ENCODE results near the gene RAB11FIP4.

The RAB11FIP4 gene

DNA sequence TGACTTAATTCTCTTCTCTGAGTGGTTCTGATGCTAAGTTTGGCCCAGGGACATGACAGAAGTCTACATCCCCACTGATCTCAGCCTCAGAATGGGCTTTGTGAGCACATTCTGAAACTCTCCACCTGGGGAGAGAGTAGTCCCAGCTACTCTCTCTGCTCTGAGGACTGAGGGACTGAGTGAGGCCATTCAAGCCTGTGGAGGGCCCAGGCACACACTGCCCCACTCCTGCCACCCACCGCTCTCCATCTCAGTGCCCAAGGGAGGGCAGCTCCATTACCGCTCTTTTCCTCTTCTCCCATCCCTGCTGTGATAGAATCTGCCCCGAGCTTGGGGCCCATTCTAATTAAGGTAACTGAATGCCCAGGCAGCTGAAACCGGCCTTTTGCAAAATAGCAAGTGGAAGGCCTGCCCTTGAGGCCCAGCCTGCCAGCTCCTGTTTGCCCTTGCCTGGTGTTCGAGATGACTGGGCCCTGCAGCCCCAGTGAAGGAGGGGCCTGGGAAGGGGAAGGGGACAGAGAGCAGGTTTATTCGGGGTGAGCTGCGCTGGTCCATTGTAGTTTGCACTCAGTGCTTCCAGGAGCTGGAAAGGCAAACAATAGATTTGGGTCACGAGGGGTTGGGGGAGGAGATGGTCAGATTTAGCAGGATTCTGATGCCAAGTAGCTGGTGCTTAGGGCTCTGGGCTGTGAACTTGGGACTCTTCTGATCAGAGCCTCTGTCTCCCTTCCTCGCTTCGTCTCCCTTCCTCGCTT, 76.2 kb downstream of the RAB11FIP4 start:
- H4K20me1 ChIP-seq (ENCODE audit: insufficient read depth, low read length) = no peaks in the 10 kb centered on the region
- H2AFZ ChIP-seq (ENCODE audit: low read depth, low read length) = no peak overlapping the region
- no peak overlapping the region for H3K4me2 ChIP-seq (ENCODE audit: insufficient read depth, low read length)
- no peak for DNase-seq
- no peak for ATAC-seq (ENCODE audit: insufficient read depth, low read depth)
- H3K79me2 ChIP-seq (ENCODE audit: insufficient read depth, low read length) = no peaks in the 10 kb centered on the region
- no peak for TF ChIP-seq EZH2 (IDR thresholded peaks at IDR 0.05; ENCODE audit: borderline replicate concordance, low read depth, low read length, severe bottlenecking)
- TF ChIP-seq, protein P1, sequence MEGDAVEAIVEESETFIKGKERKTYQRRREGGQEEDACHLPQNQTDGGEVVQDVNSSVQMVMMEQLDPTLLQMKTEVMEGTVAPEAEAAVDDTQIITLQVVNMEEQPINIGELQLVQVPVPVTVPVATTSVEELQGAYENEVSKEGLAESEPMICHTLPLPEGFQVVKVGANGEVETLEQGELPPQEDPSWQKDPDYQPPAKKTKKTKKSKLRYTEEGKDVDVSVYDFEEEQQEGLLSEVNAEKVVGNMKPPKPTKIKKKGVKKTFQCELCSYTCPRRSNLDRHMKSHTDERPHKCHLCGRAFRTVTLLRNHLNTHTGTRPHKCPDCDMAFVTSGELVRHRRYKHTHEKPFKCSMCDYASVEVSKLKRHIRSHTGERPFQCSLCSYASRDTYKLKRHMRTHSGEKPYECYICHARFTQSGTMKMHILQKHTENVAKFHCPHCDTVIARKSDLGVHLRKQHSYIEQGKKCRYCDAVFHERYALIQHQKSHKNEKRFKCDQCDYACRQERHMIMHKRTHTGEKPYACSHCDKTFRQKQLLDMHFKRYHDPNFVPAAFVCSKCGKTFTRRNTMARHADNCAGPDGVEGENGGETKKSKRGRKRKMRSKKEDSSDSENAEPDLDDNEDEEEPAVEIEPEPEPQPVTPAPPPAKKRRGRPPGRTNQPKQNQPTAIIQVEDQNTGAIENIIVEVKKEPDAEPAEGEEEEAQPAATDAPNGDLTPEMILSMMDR (IDR thresholded peaks at IDR 0.05; ENCODE audit: borderline replicate concordance, extremely low read depth, low read length, poor library complexity, severe bottlenecking) = no peak
- no peaks in the 10 kb centered on the region for H3K36me3 ChIP-seq (ENCODE audit: insufficient read depth, low read length)
- peaks cover 9% of the 10 kb centered on the region for H3K4me1 ChIP-seq (ENCODE audit: insufficient read depth, low read length)
- H3K9me3 ChIP-seq (ENCODE audit: insufficient read depth, low read length, severe bottlenecking) = no peaks in the 10 kb centered on the region
- no peak overlapping the region for H3K27ac ChIP-seq (ENCODE audit: low read length)
- H3K9ac ChIP-seq (ENCODE audit: low read depth, low read length) = no peak overlapping the region
- no peak overlapping the region for H3K4me3 ChIP-seq (ENCODE audit: low read depth in 1 of 2, low read length in 2 of 2)
- no peaks in the 10 kb centered on the region for H3K27me3 ChIP-seq (ENCODE audit: insufficient read depth, low read length, poor library complexity)

DNA sequence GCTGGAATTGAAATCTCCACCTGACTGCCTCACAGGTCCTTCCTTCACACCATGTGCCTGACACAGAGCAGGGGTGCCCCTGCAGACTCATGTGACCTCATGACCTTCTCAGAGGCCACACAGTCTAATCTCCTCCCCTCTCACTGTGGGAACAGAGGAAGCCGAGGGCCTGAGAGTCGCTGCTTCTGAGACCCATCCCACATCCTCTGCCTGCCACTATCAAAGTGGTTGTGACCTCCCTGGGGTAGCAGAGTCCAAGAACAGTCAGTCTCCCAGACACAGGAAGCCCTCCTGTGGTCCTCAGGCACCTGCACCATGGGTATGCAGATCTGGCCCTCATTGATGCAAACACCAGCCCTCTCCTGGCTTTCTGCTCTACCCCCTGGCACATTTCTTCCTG, 78.5 kb downstream of the RAB11FIP4 start:
- TF ChIP-seq, protein P1 (IDR thresholded peaks at IDR 0.05; ENCODE audit: borderline replicate concordance, extremely low read depth, low read length, poor library complexity, severe bottlenecking) = no peak
- no peak for TF ChIP-seq EZH2 (IDR thresholded peaks at IDR 0.05; ENCODE audit: borderline replicate concordance, low read depth, low read length, severe bottlenecking)
- Histone ChIP-seq H4K20me1 (ENCODE audit: insufficient read depth, low read length) (no peaks in the 10 kb centered on the region), H2AFZ (ENCODE audit: low read depth, low read length) (no peak overlapping the region), H3K27me3 (ENCODE audit: insufficient read depth, low read length, poor library complexity) (no peaks in the 10 kb centered on the region), H3K9me3 (ENCODE audit: insufficient read depth, low read length, severe bottlenecking) (no peaks in the 10 kb centered on the region), H3K4me1 (ENCODE audit: insufficient read depth, low read length) (peaks cover 9% of the 10 kb centered on the region), H3K36me3 (ENCODE audit: insufficient read depth, low read length) (no peaks in the 10 kb centered on the region), H3K4me3 (ENCODE audit: low read depth in 1 of 2, low read length in 2 of 2) (no peak overlapping the region), H3K27ac (ENCODE audit: low read length) (peak overlapping the region; percentile 27; the same call in 1 of the 2 replicates), H3K4me2 (ENCODE audit: insufficient read depth, low read length) (no peak overlapping the region), H3K79me2 (ENCODE audit: insufficient read depth, low read length) (no peaks in the 10 kb centered on the region), H3K9ac (ENCODE audit: low read depth, low read length) (no peak overlapping the region)
- ATAC-seq (ENCODE audit: insufficient read depth, low read depth) (peak; percentile 93), DNase-seq (peak; percentile 75)

DNA sequence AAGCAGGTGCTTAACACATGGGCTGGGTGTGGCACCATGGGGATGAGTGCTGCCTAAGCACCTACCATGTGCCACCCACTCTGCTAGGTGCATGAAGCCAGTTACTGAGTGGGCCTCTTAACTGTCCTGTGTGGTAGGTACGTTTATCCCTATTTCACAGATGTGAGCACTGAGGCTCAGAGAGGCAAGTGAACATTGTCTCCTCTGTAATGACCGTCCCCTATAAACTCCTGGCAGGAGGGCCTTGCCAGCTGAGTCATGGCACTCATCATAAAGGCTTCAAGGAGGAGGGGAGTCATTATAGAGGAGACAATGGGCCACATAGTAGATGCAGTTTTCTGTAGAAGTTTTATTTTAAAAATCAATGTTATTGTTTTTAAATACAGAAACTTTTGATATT, 79.1 kb downstream of the RAB11FIP4 start:
- Histone ChIP-seq H3K9ac (ENCODE audit: low read depth, low read length) (no peak overlapping the region), H3K79me2 (ENCODE audit: insufficient read depth, low read length) (no peaks in the 10 kb centered on the region), H3K27ac (ENCODE audit: low read length) (peak overlapping the region; percentile 27; the same call in 1 of the 2 replicates), H2AFZ (ENCODE audit: low read depth, low read length) (no peak overlapping the region), H3K4me2 (ENCODE audit: insufficient read depth, low read length) (no peak overlapping the region), H3K27me3 (ENCODE audit: insufficient read depth, low read length, poor library complexity) (no peaks in the 10 kb centered on the region), H3K36me3 (ENCODE audit: insufficient read depth, low read length) (no peaks in the 10 kb centered on the region), H3K4me3 (ENCODE audit: low read depth in 1 of 2, low read length in 2 of 2) (no peak overlapping the region), H3K4me1 (ENCODE audit: insufficient read depth, low read length) (peaks cover 9% of the 10 kb centered on the region), H3K9me3 (ENCODE audit: insufficient read depth, low read length, severe bottlenecking) (no peaks in the 10 kb centered on the region), H4K20me1 (ENCODE audit: insufficient read depth, low read length) (no peaks in the 10 kb centered on the region)
- TF ChIP-seq, protein P1 (IDR thresholded peaks at IDR 0.05; ENCODE audit: borderline replicate concordance, extremely low read depth, low read length, poor library complexity, severe bottlenecking) = no peak
- no peak for TF ChIP-seq EZH2 (IDR thresholded peaks at IDR 0.05; ENCODE audit: borderline replicate concordance, low read depth, low read length, severe bottlenecking)
- ATAC-seq (ENCODE audit: insufficient read depth, low read depth) (no peak), DNase-seq (no peak)
